Ovary (tissue), 9 donors: ENCODE results near the gene KCNB1. TPM values are rescaled to one million over a fixed set of nuclear protein-coding genes. Genes with fewer than 3 reads are reported as not detected.

ENCODE experiments used
- DNase-seq, 5 donors: peaks; one replicate each; pipeline ENCODE4 v3.0.0-alpha.2; 2019 to 2020
- H3K27ac ChIP-seq, 2 donors: fragments of 200-600 bp; one replicate each; pipeline versions ENCODE4 v1.5.1 to v1.8.0; 2019 to 2022
- H3K27me3 ChIP-seq: fragments of 200-600 bp; one replicate; pipeline ENCODE4 v1.8.0; 2022
- H3K36me3 ChIP-seq: fragments of 200-600 bp; sonication (generic); one replicate; pipeline ENCODE4 v1.5.1; 2019
- H3K4me1 ChIP-seq: one replicate; pipeline ENCODE4 v1.8.1; 2013; ENCODE audit warnings: mild to moderate bottlenecking, moderate library complexity; ENCODE audit not compliant: insufficient read depth
- H3K4me3 ChIP-seq: fragments of 200-600 bp; sonication (generic); one replicate; pipeline ENCODE4 v1.5.1; 2017
- H3K9me3 ChIP-seq, 2 donors: fragments of 200-600 bp in 1 of 2; sonication (generic) in 1 of 2; one replicate each; pipeline versions ENCODE4 v1.5.1 to v1.8.1; 2013 to 2019; ENCODE audit warnings: mild to moderate bottlenecking in 1 of 2, moderate library complexity in 1 of 2
- CTCF ChIP-seq, 3 donors: fragments of 450-650 bp in 2 of 3; fragments of 200-600 bp in 1 of 3; IDR thresholded peaks; one replicate each; pipeline versions ENCODE4 v1.5.1 to v1.8.0; 2016 to 2022; ENCODE audit warnings: antibody characterized with exemption in 3 of 3, mild to moderate bottlenecking in 1 of 3
- EP300 ChIP-seq: sonication (generic); formaldehyde crosslinking; IDR thresholded peaks from one replicate; pipeline ENCODE4 v1.6.1; 2017; ENCODE audit warnings: antibody characterized with exemption
- POLR2A ChIP-seq: fragments of 450-650 bp; IDR thresholded peaks from one replicate; pipeline ENCODE4 v1.6.1; 2017; ENCODE audit warnings: antibody characterized with exemption, mild to moderate bottlenecking, moderate library complexity
- WGBS, 3 donors: extraction: QIAGEN DNeasy Blood & Tissue Kit in 1 of 3; methylation state at CpG; one replicate each; pipeline versions ENCODE4 v1.1.5 to v1.1.7; 2013 to 2017; 5-methylcytosine and 5-hydroxymethylcytosine counted together
- intact Hi-C, 4 donors: fragments of 100-400 bp; cut with DNase I; formaldehyde crosslinking; loops; one replicate each; pipeline versions ENCODE4 v1.11.0 to v1.15.1; 2022 to 2023
- polyA plus RNA-seq, 2 donors: library from polyadenylated mRNA; stranded (reverse); fragments of 200-250 nt in 1 of 2; fragments of 350-450 nt in 1 of 2; fragmentation: Illumina TruSeq in 1 of 2; extraction: RNeasy Lipid Tissue Mini Kit (QIAGEN cat#74804) in 1 of 2; gene quantifications; one replicate each; pipeline ENCODE4 v1.2.3, GENCODE V29; 2013 to 2014
- total RNA-seq, 7 donors: library from RNA; depleted of rRNA in 2 of 7; stranded (reverse); fragments of >200 nt in 2 of 7; fragmentation: NEBNext Ultra II Directional in 3 of 7; extraction: Animal tissue kit (Norgen Biotek cat#: 25700) in 3 of 7; gene quantifications; one replicate each; pipeline versions ENCODE4 v1.1.0 to v1.2.4, GENCODE V29; 2016 to 2023
- donor health status: DM: no; HTN: no; CAD: no; lungs with moderate emphysema.
- donor health status: DM: no; HTN: no; CAD: no.
- donor health status: Bipolar disorder and iron deficiency.
- donor health status: DM: yes; HTN: yes; CAD: no.
- donor health status: DM: no; HTN: no; CAD: no.
- donor health status: DM: yes; HTN: yes; CAD: no.

The KCNB1 gene
- total and polyA plus RNA-seq, 9 donors = 0.12 to 5.4 (median 1.3) TPM

- Histone ChIP-seq H3K9me3 (no peaks in the 10 kb centered on the region), H3K4me1 (no peaks in the 10 kb centered on the region), H3K4me3 (no peak overlapping the region), H3K36me3 (no peaks in the 10 kb centered on the region), H3K27ac (no peak overlapping the region), H3K27me3 (no peaks in the 10 kb centered on the region)
- TF ChIP-seq EP300 (no peak), CTCF (IDR thresholded peaks at IDR 0.05) (no peak), POLR2A (no peak)
- intact Hi-C loops = no loop called here
- DNase-seq = no peak
- WGBS, 3 donors = 56 to 71% (median 64%) methylated on average over 5 of the region's 5 CpGs
These were observed 115.4 kb downstream of the KCNB1 start for GRCh38 chr20:49367113-49367512.

DNA sequence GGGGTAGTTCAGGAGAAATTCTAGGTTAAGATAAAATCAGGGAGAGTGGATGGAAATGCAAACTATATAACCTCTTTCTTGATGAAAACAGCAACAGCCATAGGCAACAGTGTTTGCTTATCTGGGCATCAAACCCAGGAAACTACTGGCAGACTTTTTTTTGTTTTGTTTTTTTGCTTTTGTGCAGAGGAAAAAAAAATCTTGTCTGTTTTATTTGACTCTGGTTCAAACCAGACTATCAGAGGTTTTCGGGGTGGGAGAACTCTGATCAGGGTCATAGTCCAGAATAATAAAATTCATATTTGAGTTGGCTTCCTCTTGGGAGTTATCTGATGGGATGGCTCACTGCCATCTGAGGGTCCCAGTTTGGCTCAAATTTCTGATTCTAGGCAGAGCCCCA lies 115.8 kb downstream of the KCNB1 start:
- Histone ChIP-seq H3K4me3 (no peak overlapping the region), H3K27me3 (no peaks in the 10 kb centered on the region), H3K27ac (no peak overlapping the region), H3K36me3 (no peaks in the 10 kb centered on the region), H3K4me1 (no peaks in the 10 kb centered on the region), H3K9me3 (no peaks in the 10 kb centered on the region)
- intact Hi-C loops = no loop called here
- WGBS, 3 donors = 23 to 50% (median 28%) methylated on average over 1 of the region's 1 CpG
- TF ChIP-seq POLR2A = no peak
- TF ChIP-seq CTCF (IDR thresholded peaks at IDR 0.05) = no peak
- no peak for TF ChIP-seq EP300
- DNase-seq = no peak

- intact Hi-C loops = no loop called here
- Histone ChIP-seq H3K4me1 (no peaks in the 10 kb centered on the region), H3K36me3 (no peaks in the 10 kb centered on the region), H3K9me3 (no peaks in the 10 kb centered on the region), H3K27ac (no peak overlapping the region), H3K27me3 (no peaks in the 10 kb centered on the region), H3K4me3 (no peak overlapping the region)
- TF ChIP-seq CTCF (IDR thresholded peaks at IDR 0.05) (no peak), EP300 (no peak), POLR2A (no peak)
- 54 to 84% (median 84%) methylated on average over 4 of the region's 4 CpGs for WGBS, 3 donors
- DNase-seq = no peak
These were observed 120.4 kb downstream of the KCNB1 start for GRCh38 chr20:49361862-49362660.

DNA sequence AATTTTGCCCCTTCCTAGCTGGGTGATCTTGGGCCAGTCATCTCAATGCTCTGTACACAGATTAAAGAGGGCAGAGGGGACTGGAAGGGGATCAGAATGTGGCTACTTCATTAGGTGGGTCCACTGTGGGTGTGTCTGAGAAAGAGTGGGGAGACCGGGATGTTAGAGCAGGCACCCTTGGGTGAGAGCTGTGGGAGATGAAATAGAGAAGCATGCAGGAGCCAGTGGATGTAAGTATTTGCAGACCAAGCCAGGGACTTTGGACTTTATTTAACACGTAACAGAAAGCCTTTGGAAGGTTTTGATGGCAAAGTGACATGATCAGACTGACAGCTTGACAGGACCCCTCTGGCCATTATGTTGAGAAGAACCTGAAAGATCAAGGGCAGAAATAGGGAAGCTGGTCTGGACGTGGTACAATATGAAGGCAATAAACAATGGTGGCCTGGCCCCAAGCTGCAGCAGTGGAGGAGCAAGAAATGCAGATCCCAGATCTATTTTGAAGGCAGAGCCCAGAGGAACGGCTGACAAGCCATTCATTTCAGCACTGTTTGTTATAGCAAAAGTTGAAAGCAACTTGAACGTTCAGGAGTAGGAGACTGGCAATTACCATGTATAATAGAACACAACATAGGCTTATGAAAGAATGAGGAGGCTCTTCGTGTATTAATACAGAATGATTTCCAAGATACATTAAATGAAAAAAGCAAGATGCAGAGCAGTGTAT lies 122.1 kb downstream of the KCNB1 start:
- TF ChIP-seq CTCF (IDR thresholded peaks at IDR 0.05) = no peak
- no peak for DNase-seq
- intact Hi-C loops = no loop called here
- Histone ChIP-seq H3K4me1 (no peaks in the 10 kb centered on the region), H3K27ac (no peak overlapping the region), H3K36me3 (no peaks in the 10 kb centered on the region), H3K27me3 (no peaks in the 10 kb centered on the region), H3K4me3 (no peak overlapping the region), H3K9me3 (no peaks in the 10 kb centered on the region)
- WGBS, 3 donors = 54 to 63% (median 56%) methylated on average over 6 of the region's 6 CpGs
